Stimulated activated CD4-positive, alpha-beta T cell treated with anti-CD3 and anti-CD28 coated beads, TNF-alpha, amount 100 ng/mL, for 1 hour (primary cell): ENCODE results near the gene TUBA4B.
A peak's percentile ranks its signal among the peaks of the same experiment; 100 is the strongest.
"Not testable (repeated sequence)": the region's sequence is repeated elsewhere in the genome, so short reads cannot be mapped to it uniquely, and the experiment has no call there.

ENCODE experiments used
- DNase-seq, 3 donors: peaks; one replicate each; pipeline ENCODE4 v3.0.0-alpha.2; 2020; ENCODE audit warnings: low read depth in 3 of 3, low spot score in 1 of 3

The TUBA4B gene

DNA sequence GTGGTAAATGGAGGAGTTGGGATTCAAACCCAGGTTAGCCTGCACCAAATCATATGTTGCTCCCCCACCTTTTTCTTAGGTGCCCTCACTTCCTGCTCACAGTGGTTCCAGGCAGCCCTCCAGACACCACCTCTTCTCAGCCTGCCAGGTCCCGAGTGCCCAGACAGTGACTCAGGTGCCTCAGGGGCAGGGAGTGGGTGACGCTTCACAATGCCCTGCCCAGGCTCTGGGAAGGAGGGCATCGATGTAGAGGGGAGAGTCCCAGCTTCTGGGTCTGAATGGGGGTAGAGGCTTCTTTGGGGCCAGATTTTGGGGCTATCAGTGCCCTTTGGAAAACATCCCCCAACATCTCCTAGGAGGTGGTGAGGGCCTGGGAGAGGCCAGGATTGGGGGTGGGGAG, 20.9 kb downstream of the TUBA4B start:
- DNase-seq = no peak

DNA sequence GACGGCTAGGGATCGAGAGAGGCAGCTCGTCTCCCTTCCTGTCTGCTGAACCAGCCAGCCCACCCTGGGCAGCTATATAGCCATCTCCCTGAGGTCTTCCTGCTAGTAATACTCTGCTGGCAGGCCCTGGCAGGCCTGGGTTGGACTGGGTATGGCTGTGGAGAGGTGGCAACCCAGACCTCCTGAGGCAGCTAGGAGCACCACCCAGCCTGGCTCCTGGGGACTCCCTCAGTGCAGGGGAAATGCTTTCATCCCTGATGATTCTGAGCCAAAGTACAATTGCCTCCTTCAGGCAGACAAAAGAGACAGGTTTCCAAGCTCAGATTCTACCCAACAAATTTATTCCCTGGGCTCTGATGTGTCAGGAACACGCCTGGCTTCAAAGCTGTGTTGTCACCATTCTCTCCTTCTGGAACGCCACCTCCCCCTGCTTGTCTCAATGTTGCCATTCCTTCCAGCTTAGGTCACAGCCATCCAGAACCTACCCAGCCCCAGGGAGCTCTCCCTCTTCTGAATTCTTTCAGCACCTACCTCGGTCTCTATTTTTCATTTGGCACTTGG, 21.4 kb downstream of the TUBA4B start:
- DNase-seq = no peak

DNA sequence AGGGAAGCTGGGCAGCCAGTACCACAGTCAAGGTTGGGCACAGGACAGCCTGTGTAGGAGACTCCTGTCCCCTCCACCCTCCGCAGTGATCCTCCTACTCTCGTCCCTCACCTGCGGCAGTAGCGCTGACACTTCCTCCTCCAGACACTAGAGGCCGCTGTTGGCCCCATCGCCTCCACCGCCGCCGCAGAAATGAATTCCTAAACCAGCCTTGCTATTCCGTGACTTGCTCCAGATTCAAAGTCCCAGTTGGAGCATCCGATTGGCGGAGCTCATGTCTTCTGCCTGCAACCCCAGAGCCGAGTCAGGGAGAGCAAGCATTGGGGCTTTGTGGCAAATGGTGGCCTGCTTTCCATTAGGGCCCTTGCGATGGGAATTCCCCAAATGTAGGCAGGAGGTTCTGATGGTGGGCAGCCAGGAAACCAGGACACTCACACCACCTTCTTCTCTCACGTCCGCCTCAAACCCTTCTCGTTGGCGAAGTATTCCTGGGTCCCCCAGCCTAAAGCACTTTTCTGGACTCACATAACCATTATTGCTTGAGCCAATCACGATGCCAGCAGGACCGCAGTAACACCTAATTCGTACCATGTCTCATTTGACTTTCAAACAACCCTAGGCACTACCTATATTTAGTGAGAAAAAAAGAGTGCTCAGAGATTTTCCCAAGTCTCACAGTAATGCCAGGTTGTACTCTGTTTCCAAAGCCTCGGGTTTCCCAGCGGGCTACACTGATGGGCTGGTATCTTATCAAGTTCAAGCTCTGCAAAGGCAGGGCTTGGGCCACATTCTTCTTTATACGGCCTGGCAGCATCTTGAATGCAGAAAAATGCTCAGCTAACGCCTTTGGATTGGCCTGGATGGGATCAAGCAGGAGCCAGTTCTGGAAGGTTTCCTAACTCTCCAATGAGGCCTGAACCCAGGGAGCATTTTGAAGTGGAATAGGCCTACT, 24.9 kb downstream of the TUBA4B start:
- peak; percentile 29 to 70 (median 58) for DNase-seq

DNA sequence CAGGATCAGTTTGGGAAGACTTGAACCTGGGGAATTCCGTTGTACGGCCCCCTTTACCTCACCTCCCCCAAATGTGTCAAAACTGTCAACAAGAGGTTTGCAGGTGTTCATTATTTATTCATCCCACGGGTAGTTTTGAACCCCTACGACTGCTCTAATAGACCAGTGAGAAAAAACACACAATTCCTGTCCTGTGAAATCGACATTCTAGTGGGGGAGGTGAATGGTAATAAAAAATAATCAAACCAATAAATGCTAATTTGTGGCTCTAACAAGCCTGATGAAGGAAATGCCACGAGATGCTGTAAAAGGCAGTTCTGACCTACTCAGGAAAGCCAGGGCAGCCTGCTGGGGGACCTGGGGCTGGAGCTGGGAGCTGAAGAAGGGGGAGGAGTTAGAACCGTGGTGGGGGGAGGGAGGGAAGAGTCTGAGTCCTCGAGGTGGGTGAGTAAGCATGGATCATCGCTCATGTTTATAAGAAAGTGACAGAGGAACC, 25.7 kb downstream of the TUBA4B start:
- DNase-seq = no peak

DNA sequence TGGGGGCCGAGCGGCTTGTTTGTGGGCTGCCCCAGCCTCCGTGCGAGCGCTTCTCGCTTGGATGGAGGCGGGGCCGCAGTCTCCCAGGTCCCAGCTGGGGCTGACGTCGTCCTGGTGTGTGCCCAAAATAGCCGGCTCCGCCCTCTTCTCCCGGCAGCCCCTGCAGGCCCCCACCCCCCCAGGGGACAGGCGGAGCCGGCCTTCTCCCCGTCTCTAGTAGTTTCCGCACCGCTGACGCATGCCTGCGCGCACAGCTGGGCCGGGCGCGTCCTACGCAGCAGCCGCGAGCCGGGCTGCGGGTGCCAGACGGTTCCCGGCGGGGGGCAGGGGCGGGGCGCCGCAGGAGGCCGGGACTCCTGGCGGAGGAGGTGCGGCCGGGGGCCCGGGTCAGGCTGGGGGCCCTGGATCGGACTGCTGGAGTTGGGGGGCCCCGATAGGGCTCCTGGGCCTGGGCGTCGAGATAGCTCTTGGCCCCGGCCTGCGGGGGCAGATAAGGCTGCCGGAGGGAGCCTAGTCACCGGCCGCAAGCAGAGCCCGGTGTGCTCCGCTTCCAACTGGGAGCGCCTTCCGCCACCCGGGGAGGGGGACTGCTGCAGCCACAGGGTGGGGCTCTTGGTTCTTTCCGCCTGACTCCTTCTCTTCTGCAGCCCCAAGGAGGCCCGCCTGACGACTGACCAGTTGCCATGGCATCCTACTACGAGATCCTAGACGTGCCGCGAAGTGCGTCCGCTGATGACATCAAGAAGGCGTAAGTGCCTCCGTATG, 26.3 kb downstream of the TUBA4B start, which contains the start of gene DNAJB2:
TSS of gene DNAJB2 (plus strand) at position 216 of the 765 bp plus-strand sequence. CDS start at position 684, 468 bp downstream.
- peak; percentile 95 to 98 (median 96) for DNase-seq

DNA sequence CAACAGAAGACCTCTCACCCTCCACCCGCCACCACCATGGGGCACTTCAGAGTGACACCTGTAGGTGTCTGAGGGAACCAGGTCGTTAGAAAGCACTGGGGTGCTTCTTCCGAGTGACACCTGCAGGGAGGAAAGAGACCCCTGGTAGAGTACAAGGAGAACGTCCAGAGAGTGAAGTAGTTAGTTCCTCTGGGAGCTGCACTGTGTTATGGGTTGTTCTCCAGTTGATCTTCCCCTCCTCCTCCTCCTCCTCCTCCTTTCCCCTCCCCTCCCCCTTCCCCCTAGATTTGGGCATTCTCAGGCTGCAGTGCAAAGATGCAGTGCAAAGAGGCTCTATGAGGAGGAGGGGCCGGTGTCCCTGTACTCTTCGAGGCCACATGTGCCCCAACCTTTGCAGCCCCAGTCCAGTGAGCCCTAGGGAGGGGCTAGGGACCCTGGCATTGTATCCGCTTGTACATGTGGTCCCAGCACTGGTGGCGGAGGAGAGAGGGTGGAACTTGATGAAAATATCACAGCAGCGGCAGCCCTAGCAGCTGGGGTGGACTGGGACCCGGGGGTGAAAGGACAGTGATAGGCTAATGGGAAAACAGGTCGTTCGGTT, 27.0 kb downstream of the TUBA4B start:
- no peak for DNase-seq

DNA sequence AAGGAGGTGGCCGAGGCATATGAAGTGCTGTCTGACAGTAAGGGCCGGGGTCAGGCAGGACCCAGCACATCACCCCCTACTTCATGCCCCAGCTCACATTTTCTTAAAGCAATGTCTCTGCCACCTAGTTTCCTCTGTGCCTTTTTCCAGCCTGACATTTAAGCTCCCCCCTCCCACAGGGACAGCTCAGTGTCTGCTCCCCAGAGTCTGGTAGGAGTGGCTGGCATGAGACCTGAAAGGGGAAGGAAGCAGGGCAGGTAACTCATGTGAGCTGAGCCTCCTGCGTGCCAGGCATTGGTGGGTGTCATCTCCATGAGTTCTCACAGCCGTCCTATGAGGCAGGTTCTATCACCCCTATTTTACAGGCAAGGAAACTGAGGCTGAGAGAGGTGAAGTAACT, 27.6 kb downstream of the TUBA4B start:
- DNase-seq = no peak

DNA sequence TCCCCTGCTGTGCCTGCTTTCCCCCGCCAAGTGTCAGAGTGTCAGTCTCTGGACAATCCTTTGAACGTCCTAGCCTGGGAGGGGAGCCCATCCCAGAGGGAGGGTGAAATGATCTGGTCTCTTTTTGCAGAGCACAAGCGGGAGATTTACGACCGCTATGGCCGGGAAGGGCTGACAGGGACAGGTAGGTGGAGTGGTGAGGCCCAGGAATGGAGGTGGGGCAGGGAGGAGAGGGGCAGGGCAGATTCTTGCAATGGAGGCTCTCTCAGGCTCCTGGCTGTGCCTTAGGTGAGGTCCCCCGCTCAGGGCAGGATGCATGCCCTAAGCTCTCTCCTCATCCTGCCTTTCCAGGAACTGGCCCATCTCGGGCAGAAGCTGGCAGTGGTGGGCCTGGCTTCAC, 28.5 kb downstream of the TUBA4B start:
- no peak for DNase-seq

DNA sequence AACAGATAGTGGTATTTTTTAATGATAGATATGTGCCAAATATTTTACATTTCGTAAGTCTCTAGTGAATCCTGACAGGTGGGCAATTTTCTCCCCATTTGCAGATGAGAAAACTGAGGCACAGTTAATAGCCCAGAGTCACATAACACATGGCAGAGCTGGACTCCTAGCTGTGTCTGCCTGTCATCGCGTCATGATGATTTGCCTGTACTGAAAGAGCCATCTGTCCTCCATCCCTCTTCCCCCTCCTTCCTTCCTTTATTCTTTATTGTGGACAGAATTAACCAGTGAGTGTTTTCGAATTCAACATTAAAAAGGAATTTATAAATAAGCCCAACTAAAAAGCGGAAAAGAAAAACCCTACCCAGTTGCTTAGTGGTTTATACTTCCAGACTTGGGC, 29.3 kb downstream of the TUBA4B start:
- DNase-seq = no peak

DNA sequence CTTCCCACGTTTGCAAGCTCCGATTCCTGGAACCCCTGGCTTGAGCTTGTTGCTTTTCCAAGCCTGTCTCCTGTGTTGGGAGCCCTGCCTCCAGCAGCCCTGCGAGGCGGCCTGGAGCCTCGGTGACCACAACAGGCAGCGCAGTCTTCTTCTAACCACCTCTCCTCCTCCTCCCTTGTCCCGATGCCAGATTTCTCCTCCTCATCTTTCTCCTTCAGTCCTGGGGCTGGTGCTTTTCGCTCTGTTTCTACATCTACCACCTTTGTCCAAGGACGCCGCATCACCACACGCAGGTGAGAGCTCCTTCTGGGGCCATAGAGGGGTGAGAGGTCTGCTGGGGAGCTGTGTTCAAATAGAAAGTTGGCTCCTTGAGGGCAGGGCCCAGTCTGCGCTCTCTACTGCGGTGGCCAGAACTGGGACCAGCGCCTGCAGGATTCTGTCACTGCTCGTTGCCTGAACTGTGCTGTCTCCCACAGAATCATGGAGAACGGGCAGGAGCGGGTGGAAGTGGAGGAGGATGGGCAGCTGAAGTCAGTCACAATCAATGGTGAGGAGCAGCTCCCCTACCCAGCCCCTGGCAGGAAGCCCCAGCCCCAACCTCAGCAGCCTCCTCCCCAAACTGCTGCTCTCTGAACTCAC, 30.0 kb downstream of the TUBA4B start:
- no peak for DNase-seq

DNA sequence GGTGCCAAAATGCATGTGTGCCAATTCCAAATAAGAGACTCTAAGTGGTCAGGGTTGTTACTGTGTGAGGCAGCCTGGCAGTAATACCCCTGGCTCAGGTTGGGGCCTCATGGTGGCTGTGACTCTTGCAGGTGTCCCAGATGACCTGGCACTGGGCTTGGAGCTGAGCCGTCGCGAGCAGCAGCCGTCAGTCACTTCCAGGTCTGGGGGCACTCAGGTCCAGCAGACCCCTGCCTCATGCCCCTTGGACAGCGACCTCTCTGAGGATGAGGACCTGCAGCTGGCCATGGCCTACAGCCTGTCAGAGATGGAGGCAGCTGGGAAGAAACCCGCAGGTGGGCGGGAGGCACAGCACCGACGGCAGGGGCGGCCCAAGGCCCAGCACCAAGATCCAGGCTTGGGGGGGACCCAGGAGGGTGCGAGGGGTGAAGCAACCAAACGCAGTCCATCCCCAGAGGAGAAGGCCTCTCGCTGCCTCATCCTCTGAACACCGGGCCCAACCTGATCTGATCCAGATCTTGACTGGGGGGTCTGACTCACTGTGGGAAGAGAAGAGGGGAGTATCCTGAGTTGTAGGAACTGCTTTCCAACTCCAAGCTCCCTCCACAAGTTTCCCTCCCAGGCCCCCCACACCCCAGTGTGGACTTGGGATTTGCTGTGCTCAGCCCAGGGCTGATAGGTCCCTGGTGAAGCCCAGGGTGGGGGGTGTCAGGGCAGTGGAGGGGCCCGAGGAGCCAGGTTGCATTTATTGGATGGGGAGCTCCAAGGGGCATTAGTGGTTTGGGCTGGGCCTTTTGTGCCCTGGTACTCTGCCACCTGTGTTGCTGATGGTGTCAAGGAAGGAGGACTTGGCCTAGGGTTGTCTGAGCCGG, 31.7 kb downstream of the TUBA4B start:
- DNase-seq = no peak

DNA sequence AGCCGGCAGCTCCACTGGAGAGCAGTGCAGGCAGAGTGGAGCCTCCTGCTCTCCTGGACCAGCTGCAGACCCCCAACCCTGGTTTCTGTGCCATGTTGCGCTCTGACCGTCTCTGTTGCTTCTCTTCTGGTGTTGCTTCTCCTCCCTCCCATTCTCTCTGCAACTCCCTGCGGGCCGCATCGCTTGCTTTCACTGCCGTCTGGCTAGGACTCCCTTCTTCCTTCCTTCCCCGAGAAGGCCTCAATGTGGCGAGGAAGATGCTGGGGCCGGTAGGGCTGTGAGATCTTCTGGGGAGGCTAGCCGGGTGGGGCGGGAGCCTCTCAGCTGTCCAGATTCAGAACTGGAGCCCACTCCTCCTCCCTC, 32.3 kb downstream of the TUBA4B start:
- DNase-seq = no peak

DNA sequence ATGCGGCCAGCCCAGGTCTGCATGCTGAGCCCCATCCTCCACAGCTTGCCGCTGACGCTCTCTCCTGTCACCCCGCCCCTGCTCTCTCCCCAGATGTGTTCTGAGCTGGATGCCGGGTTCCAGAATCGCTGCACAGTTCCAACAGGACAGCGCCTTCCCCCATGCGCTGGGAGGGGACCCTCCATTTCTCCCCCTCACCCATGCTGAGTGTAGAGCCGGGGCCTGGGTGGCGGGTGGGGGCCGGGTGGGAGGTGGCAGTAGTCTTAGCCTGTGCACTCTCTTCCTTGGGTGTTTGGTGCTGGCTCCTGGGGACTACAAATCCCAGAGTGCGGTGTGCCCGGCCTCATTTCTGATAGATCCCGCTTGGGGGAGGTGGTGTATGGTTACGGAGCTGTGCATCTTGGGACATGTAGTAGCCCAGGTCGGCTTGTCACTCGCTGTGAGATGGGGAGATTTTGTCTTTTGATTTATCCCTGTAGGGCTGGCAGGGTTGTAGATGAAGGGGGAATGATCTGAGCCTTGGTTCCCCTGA, 32.9 kb downstream of the TUBA4B start:
- no peak for DNase-seq

DNA sequence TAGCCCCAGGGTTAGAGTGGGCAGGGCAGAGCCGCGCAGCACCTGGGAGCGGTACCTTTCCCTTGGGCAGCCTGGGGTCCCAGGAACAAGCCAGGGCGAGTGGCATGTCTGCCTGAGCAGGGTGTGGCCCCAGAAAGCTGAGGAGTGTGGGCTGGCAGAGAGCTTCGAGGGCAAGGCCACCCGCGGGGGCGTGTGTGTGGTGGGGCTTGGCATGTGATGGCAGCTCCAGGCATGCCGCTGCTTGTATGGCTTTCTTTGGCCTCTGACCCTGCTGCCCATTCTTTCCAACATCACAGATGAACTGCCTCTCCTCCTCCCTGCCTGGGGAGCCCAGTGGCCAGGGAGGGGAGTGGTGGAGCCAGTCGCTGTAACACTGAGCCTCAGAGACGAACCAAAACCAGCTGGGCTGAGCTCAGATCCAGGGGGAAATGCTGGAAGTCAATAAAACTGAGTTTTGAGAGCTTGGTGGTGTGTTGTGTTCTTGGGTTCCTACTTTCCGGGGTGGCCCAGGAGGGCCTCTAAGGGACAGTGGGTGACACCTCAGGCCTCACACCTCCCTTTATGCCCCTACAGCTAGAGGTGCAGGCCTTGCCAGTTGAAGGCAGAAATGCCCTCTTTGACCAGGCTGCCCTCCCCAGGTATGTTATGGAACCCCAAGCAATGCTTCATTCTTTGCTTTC, 33.5 kb downstream of the TUBA4B start:
- no peak for DNase-seq

DNA sequence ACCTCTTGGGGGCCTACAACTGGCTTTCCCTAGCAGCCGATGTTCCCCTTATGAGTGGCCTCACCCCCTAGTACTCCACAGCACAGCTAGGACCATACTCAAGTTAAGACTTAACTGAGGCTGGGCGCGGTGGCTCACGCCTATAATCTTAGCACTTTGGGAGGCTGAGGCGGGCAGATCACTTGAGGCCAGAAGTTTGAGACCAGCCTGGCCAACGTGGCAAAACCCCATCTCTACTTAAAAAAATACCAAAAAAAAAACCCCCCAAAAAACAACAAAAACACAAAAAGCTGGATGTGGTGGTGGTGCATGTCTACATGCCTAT, 34.0 kb downstream of the TUBA4B start:
- DNase-seq = not testable (repeated sequence)

DNA sequence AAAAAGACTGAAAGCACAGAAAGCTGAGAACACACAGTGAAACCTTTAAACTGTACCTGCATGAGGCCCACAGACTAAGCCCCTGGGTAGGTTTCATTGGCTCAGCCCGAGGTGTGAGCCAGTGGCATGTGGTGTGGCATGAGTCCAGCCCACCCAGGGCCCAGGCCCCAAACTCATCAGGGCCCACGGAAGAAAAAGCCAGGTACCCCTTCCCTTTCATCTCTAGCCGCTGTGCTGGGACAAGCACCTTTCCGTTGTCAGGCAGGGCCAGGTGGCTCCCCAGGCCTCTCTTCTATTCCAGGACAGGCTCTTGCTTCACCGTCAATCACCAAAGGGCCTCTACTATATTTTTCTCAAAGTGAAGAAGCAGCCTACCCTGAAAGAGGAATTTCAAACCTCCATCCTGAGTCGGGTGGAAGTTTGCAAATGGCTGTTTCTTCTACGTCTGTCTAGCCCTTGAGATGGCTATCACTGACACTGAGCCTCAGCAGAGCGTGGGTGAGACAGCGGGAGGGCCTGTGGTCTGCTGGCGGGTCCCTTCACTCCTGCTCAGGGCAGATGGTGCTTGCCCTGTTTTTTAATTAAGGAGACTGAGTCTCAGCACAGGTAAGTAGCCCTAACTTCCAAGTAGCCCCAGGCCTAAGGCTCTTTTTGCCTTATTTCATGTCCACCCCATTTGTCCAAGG, 34.7 kb downstream of the TUBA4B start:
- DNase-seq = no peak

DNA sequence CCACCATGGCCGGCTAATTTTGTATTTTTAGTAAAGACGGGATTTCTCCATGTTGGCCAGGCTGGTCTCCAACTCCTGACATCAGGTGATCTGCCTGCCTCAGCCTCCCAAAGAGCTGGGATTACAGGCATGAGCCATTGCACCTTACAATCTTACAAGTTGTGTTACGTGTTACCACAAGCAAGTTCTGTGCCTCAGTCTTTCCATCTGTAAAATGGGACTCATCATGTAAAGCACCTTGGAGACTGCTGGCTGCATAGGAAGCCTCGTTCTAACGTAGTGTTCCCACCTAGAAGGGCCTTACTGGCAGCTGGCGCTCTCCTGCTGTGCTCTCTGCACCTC, 36.1 kb downstream of the TUBA4B start:
- no peak for DNase-seq

DNA sequence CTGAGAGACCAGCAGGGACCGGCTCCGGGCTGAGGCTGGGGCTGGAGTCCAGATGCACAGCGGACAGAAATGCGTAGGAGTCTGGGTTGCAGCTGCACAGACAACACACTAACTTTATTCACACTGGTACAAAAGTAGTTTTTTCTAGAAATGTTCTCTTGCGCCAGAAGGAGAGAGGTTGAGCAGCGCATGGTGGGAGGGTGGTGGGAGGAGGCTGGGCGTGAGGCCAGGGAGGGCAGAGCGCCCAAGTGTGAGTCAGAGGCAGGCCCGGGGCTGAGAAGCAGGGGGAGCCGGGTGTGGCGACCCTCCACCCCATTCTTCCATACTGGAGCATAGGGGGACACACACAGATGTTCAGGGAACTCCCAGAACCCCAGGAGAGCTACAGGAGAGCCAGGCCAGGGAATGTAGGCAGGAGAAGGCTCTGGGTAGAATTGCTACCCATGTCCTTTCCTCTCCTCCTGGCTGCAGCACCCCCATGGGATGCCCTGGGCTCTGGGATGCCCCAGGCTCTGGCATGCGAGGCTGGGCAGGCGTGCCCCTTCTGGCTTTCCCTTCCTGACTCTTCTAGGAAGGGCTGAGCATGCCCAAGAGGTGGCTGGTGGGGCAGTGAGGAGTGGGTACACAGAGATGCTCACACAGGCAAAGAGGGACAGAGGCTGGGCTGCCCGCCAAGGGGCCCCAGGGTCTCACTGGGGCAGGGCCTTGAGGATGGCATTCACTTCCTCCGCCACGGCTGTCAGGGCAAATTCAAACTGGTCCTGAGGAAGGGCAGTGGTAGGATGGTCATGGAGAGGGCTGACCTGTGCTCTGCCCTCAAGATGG, 36.7 kb downstream of the TUBA4B start:
- no peak for DNase-seq
